Fibroblast of the conjunctiva (primary cell): ENCODE results near the gene ACBD6.

ENCODE experiments used
- DNase-seq: peaks from one replicate; pipeline ENCODE4 v3.0.0-alpha.2; 2010; ENCODE audit warnings: low read depth

The ACBD6 gene

GRCh38 chr1:180369061-180369460 is 133.3 kb downstream of the ACBD6 start:
- DNase-seq, result no peak

- DNase-seq, result no peak
These were observed 135.9 kb downstream of the ACBD6 start for GRCh38 chr1:180366371-180367068.

GRCh38 chr1:180365039-180365438 is 137.3 kb downstream of the ACBD6 start:
- DNase-seq, result no peak

- DNase-seq, result no peak
These were observed 139.0 kb downstream of the ACBD6 start for GRCh38 chr1:180363246-180363995.

- no peak for DNase-seq
These were observed 141.9 kb downstream of the ACBD6 start for GRCh38 chr1:180360333-180361075.

- DNase-seq, result no peak
These were observed 143.7 kb downstream of the ACBD6 start for GRCh38 chr1:180358649-180359048.

GRCh38 chr1:180353945-180354344 is 148.4 kb downstream of the ACBD6 start:
- DNase-seq, result no peak

GRCh38 chr1:180352588-180352987 is 149.8 kb downstream of the ACBD6 start:
- no peak for DNase-seq

GRCh38 chr1:180352021-180352420 is 150.4 kb downstream of the ACBD6 start:
- no peak for DNase-seq

GRCh38 chr1:180345148-180345547 is 157.2 kb downstream of the ACBD6 start:
- DNase-seq, result no peak

GRCh38 chr1:180343921-180344769 is 158.2 kb downstream of the ACBD6 start:
- DNase-seq, result no peak

GRCh38 chr1:180327089-180327488 is 175.3 kb downstream of the ACBD6 start:
- no peak for DNase-seq

- no peak for DNase-seq
These were observed 189.5 kb downstream of the ACBD6 start for GRCh38 chr1:180312926-180313325.

- no peak for DNase-seq
These were observed 191.2 kb downstream of the ACBD6 start for GRCh38 chr1:180311011-180311730.

GRCh38 chr1:180310095-180310494 is 192.3 kb downstream of the ACBD6 start:
- no peak for DNase-seq

- no peak for DNase-seq
These were observed 193.0 kb downstream of the ACBD6 start for GRCh38 chr1:180309338-180309737.

- no peak for DNase-seq
These were observed 201.1 kb downstream of the ACBD6 start for GRCh38 chr1:180301135-180301742.

GRCh38 chr1:180299479-180300221 is 202.7 kb downstream of the ACBD6 start:
- DNase-seq, result no peak

- DNase-seq, result no peak
These were observed 206.4 kb downstream of the ACBD6 start for GRCh38 chr1:180295999-180296398.

GRCh38 chr1:180294711-180295110 is 207.7 kb downstream of the ACBD6 start:
- DNase-seq, result no peak
